HG03196 (cell line): ENCODE data around the gene RBBP8NL.

Source experiments
- ATAC-seq: cut with Tn5 transposase; IDR thresholded peaks from one replicate; pipeline ENCODE4 v1.9.1; 2021; ENCODE audit not compliant: unreplicated experiment

Gene RBBP8NL

DNA sequence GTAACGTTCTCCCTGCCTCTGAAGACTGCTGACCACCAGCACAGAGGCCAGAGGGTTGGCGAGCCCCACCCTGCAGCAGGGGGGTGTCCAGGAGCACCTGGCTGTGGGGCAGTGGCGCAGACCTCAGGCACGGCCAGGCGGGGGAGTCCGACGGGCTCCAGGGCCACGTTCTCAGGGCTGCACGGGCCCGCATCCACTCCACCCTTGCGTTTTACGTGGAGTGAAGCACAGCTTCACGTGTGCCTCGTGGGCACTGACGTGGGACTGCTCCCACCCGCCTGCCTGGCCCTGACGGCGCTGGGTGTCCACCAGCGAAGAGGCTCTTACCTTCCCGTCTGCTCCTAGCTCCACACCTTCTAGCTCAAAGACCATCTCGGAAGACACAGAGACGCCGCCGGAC is 33.5 kb downstream of the RBBP8NL start:
- ATAC-seq, result no peak

DNA sequence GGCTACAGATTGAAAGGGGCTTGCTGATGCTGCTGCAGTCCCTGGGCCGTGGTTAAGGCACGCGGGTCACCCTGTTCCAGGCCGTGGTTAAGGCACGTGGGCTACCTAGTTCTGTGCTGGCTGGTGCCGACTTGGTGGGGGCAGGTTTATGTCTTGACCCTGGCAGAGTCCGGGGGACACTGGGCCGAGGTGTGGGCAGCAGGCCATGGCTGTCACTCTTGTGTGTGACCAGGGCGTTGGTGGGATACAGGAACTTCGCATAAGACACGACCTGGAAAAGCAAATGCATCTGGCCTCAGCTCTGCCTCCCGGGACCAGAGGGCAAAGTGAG is 34.0 kb downstream of the RBBP8NL start:
- ATAC-seq, result no peak

DNA sequence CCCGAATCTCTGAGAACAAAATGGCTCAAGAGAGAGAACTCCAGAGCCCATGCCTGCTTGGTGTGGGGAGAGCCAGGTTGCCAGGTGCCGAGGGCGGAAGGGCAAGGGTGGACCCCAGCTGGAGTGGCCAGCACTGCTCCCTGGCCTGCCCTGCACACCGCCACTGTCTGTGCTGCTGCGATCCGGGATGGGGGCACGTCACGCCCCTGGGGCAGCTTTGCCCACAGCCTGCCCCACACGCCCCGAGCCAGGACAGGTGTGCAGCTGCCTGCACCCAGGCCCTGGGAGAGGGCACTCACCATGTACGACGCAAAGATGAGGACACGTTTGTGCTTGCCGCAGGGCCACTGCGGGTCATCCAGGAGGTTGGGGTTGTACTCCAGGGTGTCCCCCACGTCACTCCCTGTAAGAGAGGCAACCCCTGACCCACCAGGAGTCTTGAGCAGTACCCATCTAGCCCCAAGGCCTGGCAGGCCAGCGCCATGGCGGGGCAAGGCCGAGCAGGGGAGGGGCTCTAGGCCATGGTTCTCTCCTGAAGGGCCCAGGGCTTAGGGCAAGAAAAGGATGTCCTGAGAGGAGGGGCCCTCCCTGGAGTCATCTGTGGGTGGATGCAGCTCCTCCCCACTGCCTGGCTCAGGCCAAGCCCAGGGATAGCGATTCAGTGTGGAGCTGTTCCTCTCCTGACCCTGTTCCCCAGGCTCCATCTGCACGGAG is 34.6 kb downstream of the RBBP8NL start:
- no peak for ATAC-seq

DNA sequence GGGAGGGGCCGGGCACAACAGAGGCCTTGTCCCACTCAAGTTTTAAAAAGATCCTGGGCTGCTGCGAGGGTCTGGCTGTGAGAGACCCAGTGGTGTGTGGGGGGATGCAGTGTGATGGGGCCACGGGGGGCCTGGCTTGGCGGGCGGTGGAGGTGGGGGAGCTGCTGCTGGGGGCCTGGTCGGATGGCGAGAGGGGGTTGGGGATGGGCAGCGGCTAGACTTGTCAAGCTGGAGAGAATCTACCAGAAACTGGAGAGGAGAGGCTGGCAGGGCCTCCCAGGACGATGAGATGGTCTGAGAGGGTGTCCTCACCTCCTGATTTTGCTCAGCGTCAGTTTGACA is 35.3 kb downstream of the RBBP8NL start:
- ATAC-seq, result no peak

DNA sequence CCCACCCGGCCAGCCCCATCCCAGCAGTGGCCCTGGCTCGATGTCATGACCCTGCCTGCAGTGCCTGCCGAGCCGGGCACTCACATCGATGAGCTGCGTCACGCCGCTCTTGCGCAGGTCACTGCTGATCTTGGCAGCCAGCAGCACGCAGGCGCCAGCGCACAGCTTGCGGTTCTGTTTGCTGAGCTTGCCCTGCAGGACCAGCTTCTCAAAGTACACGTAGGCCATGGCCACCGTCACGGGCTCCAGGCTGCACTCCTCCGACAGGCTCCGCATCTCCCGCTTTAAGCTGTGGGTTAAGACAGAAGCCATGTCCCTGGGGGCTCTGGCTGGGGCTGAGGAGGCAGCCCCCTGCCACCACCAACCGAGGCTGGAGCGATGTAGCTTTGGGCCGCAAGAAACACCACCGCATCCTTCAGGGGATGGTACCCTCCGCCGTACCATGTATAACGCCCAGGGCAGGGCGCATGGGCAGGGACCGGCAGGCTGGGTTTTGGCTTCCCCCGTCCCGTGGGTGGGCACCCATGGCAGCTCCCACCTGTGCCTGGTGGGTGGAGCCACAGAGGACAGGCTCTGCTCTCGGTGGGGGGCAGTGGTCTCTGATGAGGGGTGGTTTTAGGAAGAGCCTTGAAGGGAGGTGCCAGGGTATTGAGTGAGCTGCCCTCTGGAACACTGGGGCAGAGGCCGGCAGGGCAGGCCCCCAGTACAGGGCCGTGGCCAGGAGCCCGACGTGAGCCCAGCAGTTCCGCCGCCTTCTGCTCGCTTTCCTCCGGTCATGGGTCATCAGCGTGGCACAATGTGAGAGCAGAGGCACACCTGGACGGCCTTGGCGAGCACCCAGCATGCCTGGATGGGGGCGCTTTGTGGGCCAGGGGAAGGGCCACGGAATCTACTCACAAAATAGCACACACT is 35.9 kb downstream of the RBBP8NL start:
- no peak for ATAC-seq

DNA sequence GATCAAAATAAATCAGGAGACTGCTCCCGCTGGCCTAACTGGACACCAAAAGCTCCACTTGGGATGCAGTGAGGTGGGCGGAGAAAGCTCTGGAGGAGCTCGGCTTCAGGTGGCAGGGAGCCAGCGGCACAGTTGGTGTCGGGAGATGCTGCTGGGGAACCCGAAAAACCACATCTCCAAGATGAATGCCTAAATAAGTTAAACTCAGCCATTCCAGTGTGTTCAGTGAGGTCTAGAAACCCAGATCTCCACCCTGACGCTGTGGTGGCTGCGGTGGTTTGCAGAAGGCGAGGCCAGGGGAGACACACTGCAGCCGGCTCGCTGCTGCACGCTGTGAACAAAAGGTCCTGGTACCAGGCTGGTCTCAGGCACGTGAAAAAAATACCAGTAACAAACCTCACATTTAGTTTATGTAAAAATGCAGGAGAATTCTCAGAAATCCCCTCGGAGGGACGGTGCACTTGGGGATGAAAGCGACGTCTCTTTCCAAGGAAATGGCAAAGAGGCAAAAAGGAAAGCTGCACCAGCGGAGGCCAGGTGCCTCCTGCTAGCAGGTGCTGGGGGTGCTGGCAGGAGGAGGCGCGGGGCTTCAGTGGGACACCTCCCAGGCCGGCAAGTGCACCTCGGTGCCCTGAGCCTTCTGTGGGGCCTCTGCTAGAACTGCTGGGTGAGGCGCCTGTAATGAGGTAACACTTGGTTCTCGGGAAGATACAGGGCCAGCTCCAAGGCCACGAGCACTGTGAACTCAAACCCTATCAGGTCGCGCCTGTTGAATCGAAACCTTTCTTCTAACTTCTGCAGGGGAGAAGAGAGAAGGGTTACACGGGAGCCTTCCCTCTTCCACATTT is 36.8 kb downstream of the RBBP8NL start:
- ATAC-seq, result no peak

DNA sequence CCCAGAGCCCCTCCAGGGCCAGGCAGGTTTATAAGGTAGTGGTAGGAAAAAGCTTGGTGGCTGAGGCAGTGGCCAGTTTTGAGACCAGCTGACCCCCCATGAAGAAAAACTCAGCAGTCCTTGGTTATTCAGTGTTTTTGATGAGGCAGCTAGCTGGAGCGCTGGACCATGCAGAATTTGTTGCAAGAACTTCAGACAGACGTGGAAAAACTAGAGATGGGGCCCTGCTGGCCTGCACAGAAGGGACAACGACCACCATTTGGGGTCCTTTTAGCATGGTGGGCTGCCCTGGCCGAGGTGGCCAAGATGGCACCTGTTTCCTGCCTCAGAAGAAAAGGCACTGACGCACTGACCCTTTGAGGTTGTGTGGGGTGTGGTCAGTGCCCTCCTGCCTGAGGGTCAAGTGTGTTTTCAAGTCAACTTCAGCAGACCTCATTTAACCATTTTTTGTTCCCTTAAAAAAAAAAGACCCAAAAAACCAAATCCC is 37.7 kb downstream of the RBBP8NL start:
- no peak for ATAC-seq

DNA sequence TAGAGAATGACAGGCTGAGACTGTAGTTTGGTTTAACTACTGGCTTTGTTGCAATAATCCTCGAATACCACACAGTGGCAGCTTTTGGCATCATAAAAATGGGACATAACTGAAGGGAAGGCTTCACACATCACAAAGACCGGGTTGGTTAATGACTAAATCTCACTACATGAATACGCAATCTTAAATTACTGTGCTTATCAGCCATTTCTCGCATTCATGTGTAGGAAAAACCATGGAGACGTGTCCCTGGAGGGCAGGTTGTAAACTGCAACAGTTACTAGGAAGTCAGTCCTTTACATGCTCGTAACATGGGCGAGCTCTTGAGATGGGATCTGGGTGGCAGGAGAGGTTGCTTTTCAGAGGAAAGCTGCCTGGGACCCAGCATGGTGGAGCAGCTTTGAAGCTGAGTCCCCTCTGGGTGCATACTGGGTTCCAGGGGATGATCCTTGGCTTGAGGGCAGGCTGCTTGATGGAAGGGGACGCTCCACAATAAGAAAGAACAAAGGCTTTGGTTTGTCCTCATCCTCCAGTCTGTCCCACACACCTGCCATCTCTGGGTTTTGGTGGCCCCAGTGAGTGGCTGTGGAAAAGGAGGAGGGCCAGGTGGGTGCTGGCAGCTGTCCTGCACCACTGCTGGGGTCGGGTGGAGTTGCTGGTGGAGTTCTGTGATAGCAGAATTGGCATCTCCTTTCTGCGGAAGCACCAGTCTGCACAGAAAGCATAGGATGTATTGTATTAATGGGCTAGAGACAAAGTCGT is 38.3 kb downstream of the RBBP8NL start:
- no peak for ATAC-seq

DNA sequence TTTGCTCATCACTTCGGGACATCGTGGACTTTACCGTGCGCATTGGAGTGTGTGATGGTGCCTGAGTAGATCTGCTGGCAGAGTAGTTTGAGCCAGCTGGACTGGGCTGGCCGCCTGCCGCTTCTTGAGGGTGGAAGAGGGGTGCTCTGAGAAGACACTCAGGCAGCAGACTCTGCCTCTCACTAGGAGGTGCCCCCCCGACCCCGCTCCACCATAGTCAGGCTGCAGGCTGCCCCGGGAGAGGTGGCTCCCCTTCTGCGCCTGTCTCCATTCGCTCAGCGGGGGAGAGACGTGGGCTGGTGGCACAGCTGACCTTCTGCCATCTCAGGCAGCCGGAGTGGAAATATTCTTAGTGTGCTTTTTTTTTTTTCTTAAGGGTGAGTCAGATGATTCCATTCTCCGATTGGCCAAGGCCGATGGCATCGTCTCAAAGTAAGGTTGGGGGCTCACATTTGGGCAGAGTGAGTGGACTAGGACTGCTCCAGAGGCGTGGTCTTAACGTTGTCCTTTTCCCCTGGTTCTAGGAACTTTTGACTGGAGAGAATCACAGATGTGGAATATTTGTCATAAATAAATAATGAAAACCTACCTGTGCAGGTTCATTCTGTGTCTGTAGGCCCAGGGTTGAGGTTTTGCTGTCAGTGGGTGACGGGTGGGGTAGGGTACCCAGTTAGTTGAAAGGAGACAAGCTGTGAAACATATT is 39.3 kb downstream of the RBBP8NL start:
- no peak for ATAC-seq

DNA sequence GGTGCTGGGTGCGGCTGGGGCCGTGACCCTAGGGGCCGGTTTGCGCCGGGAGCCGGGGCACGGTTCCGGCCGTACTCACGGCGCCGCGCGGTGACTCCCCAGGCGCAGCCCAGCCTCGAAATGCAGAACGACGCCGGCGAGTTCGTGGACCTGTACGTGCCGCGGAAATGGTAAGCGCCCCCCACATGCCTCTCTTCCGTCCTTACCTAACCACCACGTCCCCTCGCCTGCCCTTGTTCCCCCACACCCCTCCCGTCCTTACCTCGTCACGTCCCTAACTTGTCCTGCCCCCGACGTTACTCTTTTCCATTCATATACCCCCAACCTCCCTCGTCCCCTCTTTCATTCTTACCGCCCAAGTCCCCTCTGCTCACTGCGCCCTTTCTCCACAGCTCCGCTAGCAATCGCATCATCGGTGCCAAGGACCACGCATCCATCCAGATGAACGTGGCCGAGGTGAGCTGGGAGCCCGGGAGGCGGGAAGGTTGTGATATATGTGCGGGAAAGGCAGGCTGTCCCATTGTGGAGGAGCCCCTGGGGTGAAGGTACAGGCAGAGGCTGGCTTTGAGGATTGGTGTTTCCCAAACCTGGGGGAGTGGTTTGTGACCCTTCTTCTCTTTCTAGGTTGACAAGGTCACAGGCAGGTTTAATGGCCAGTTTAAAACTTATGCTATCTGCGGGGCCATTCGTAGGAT is 40.0 kb downstream of the RBBP8NL start:
- peak; percentile 10 for ATAC-seq

DNA sequence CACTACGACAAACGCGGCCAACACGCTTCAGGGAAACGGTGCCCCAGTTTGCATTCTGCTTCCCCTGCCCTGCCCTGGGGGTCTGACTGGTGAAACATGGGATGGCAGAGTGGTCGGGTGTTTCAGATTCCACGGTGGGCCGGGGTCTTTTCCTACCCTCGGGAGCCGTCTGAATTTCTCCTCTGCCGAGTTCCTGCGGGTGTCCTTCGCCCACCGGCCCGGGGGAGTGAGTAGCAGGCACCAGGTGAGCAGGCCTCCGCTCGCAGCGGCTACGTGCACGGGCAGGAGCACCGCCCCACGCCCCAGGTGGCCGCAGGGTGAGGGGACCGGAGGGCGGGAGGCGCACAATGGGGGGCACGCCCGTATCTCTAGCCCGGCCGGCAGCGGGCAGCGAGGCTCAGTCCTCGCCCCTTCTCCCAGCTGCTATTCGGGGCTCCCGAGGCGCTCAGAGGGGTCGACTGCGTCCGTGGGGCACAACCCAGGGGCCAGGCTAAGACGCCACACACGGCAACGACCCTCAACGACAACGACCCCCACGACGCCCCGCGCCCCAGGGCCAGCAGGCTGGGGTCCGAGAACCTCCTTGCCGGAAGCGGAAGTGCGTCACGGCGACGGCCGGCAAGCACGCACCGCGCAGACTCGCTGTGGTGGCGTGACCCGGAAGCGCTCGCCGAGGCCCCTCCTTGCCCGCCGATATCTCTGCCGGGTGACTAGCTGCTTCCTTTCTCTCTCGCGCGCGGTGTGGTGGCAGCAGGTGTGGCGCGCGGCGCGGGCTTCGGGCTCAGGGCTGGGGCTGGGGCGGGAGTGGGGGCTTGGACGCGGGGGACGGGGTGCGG is 40.7 kb downstream of the RBBP8NL start, which contains the start of gene RPS21:
Gene RPS21 (plus strand): TSS at position 721 of the 836 bp plus-strand sequence. CDS start 236 bp downstream, outside the sequence.
- peak; percentile 76 for ATAC-seq

DNA sequence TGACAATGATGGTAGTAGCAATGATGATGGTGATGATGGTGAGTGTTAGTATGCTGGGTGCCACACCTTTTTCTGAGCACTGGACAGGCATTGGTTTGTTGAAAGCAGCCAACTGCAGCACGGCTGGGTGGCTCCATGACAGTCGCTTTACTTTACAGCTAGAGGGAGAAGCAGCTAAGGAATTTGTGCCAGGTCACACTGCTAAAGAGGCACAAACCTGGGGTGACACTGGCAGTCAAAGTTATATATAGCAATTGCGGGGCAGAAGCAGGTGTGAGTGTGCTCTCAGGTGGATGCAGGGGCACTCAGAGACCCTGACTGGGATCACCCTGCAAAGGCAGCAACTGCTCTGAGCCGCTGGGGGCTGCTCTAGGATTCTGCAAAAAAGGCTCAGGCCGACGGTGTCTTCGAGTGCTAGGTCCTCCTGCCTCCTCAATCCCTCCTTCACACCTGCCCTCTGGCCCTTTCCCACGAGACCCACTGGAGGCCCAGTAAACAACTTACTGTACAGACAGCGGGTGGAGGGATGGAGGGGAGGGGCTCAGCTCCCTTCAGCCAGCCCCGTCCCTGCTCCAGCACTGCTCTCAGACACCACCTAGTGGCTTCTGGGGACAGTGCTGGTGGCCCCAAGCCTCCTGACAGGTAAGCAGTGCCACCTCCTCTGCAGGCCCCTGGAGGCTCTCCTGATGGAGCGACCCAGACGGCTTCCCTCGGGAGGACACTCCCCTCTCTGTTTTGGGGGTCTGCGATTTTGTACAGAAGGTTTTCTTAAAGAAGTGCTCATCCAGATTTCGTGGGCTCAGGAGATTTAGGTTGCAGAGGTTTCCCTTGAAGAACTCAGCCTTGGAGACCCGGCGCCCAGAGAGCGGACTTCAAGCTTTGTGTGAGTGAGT is 44.8 kb downstream of the RBBP8NL start:
- no peak for ATAC-seq

DNA sequence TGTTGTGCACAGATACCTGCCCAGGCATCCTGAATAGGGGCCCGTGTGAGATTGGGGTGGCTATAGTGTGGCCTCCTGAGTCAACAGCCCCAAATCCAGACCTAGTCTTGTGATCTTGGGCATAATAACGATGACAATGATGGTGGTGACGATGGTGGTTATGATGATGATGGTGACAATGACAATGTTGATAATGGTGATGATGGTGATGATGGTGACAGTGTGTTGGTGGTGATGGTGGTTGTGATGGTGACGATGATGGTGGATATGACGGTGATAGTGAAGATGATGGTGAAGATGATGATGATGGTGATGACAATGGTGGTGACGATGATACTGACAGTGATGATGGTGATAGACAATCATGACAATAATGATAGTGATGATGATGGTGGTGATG is 45.5 kb downstream of the RBBP8NL start:
- no peak for ATAC-seq

DNA sequence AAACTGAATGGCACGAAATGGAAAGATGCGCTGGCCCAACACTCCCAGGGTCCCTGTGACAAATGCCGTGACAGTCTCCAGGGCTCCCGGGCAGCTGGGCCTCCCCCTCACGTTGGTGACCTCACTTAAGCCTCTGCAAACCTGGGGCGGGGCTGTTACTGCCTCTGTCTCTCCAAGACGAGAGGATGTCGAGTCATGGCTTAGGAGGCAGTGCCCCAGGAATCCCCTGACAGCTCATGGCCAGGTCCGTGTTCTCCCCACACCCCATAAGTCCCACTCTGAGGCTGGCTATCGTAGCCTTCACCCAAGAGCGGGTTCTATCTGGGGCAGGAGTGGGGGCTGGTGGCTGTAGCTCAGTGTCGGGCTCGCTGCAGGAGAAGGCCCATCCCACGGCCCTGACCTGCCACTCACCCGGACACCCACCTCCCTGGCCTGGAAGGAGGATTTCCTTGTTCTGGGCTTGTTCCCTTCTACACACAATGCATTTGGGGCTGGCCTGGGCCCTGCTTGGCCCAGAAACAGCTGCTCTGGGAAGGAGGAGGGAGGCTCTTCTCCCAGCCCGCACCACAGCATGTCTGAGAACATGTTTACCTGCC is 46.0 kb downstream of the RBBP8NL start:
- no peak for ATAC-seq

DNA sequence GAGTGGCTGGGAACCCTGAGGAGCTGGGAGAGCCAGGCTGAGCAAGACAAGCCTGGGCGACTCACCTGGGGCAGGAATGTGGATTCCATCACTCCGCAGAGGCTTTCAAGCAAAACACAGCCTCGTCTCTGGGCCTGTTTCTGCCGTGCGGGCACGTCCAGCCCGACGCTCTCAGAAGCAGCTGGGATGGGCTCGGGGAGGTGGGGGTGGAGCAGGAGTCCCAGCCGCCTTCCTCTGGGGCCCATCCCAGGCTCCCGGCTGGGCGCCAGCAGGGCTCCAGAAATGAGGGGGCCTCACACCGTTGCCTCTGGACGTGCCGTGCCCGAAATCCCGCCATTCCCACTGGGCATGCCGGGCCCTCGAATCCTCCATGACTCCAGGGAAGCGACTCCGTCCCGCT is 49.1 kb downstream of the RBBP8NL start:
- no peak for ATAC-seq

DNA sequence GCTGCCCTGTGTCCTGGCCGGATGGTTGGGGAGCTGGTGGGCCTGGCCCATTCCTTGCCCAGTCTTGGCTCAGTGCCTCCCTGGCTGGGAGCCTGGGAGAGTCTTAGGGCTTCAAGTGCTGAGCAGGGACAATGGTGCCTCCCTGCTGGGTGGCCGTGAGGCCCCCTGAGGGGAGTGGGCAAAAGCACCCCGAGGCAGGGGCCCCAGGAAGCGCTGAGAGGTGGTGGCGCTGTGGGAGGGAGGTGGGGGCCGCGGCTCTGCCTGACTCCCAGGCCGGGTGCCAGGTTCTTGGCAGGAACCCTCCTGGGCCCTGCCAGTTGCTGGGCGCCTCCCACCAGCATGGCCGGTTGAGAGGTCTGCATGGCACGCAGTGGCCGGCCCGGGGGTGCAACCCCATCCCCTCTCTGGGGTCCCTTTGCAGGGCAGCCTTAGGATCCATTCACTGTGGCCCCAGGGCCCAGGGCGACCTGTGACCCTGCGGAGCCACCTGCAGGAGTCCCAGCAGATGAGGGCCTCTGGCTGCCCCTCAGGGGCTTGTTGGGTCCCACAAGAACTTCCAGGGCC is 49.6 kb downstream of the RBBP8NL start:
- ATAC-seq, result no peak

DNA sequence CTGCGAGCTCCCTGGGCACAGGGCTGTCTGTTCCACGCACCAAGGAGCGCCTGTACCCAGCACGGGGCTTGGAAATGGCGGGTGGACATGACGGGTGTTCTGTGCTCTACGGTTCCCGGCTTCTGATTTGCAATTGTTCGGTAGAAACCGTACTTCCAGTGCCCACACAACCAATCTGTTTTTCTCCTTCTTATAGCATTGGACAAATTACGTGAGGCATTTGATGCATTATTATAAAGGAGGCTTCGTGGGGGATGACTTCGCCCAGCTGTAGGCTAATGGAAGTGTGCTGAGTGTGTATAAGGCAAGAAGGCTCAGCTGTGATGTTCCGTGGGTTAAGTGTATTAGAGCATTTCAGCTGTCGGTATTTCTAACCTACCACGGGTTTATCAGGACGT is 50.3 kb downstream of the RBBP8NL start:
- no peak for ATAC-seq
